ENCODE results near the gene IRF2. TPM values are rescaled to one million over a fixed set of nuclear protein-coding genes. Genes with fewer than 3 reads are reported as not detected.

Gene IRF2
- total RNA-seq, 3 donors from 2014 or later = 39.3 to 59.8 (median 53.5) TPM

DNA sequence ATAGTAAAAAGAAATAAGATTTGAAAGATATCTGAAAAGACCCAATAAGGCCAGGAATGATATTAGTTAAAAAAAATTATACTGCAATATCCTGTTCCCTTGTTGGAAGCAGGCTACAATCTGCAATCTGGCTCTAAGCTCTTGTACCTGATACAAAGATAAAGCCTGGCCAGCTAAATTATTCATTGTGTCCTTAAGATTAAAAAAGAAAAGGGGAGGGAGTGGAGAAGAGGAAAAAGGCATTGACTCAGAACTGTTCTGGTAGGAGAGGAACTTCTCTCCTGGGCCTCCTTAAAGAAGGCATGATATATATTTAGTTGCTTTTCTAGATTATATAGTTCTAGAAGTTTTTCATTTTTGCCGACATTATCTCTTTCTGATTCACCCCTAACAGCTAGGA lies 46.7 kb downstream of the IRF2 start:
- Histone ChIP-seq H3K4me3 (no peak overlapping the region), H3K4me1 (ENCODE audit: low read depth) (peaks cover 10% of the 10 kb centered on the region), H3K36me3 (ENCODE audit: low read depth) (no peaks in the 10 kb centered on the region), H3K9me3 (no peaks in the 10 kb centered on the region)
- intact Hi-C loops (cut with DNase I, micrococcal nuclease) = no loop called here
- DNase-seq (no peak), ATAC-seq (peak; percentile 39)
- TF ChIP-seq, protein P1, sequence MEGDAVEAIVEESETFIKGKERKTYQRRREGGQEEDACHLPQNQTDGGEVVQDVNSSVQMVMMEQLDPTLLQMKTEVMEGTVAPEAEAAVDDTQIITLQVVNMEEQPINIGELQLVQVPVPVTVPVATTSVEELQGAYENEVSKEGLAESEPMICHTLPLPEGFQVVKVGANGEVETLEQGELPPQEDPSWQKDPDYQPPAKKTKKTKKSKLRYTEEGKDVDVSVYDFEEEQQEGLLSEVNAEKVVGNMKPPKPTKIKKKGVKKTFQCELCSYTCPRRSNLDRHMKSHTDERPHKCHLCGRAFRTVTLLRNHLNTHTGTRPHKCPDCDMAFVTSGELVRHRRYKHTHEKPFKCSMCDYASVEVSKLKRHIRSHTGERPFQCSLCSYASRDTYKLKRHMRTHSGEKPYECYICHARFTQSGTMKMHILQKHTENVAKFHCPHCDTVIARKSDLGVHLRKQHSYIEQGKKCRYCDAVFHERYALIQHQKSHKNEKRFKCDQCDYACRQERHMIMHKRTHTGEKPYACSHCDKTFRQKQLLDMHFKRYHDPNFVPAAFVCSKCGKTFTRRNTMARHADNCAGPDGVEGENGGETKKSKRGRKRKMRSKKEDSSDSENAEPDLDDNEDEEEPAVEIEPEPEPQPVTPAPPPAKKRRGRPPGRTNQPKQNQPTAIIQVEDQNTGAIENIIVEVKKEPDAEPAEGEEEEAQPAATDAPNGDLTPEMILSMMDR (IDR thresholded peaks at IDR 0.05) = no peak

DNA sequence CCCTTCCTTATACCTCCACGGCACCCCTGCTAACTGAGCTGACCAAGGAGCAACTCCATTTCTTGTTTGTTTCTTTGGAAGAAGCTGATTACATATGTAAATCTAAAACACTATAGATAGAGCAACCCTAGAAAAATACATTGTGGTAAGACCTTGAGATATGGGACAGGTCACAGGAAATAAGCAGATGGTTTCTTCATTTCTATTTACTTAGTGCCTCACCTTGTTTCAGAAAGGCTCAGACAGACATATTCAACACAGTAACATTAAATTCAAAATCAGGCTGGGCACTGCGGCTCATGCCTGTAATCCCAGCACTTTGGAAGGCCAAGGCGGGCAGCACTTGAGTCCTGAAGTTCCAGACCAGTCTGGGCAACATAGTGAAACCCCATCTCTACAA lies 47.3 kb downstream of the IRF2 start:
- DNase-seq = no peak
- Histone ChIP-seq H3K9me3 (no peaks in the 10 kb centered on the region), H3K4me3 (no peak overlapping the region), H3K4me1 (ENCODE audit: low read depth) (peaks cover 10% of the 10 kb centered on the region), H3K36me3 (ENCODE audit: low read depth) (no peaks in the 10 kb centered on the region)
- ATAC-seq = peak; percentile 85
- intact Hi-C loops (cut with DNase I, micrococcal nuclease) = no loop called here
- TF ChIP-seq, protein P1 (IDR thresholded peaks at IDR 0.05) = no peak

DNA sequence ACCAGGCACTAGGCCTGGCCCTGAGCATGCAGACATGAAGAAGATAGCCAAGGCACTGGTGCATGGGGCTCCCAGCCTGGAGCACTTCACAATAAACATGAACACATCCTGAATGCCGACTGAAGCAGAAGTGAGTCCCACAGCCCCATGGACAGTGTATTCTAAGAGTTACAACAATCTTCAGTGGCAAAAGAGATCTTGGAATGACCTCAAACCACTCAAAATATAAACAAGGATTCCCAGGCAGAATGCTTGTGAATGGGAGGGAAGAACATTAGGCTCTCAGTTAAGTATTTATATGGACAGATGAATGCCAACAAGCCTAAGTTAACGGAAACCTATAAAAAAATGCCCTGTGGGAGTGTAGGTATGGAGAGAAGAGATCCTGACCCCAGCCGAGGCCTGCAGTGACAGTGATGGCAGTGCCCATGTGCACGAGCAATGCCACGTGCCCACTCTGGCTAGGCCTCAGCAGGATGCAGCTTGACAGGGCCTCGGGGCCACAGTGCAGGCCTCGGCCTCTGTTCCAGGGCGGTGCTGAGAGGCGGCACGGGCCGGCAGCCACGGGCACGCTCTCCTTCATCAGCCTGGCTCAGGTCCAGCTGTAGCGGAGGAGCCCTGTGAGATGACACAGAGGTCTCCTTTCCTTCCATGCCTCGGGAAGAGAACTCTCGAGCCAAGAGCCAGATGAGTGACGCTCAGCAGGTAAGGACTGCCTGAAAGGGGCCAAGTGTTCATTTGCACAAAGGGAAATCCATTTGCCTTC lies 49.2 kb downstream of the IRF2 start:
- peaks cover 12% of the 10 kb centered on the region for H3K4me1 ChIP-seq (ENCODE audit: low read depth)
- no peaks in the 10 kb centered on the region for H3K36me3 ChIP-seq (ENCODE audit: low read depth)
- H3K9me3 ChIP-seq = no peaks in the 10 kb centered on the region
- no peak for DNase-seq
- no peak overlapping the region for H3K4me3 ChIP-seq
- intact Hi-C loops (cut with DNase I, micrococcal nuclease) = no loop called here
- TF ChIP-seq, protein P1 (IDR thresholded peaks at IDR 0.05) = no peak
- ATAC-seq = no peak

DNA sequence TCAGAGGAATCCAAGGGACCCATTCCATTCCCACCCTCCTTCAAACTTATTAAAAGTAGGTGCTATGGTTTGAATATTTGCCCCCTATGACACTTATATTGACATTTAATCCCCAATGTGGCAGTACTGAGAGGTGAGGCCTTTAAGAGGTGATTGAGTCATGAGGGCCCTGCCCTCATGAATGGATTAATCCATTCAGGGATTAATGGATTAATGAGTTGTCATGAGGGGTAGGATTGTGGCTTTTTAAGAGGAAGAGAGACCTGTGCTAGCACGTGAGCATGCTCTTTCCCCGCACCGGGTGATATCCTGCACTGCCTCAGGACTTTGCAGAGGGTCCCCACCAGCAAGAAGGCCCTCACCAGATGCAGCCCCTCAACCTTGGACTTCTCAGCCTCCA lies 50.1 kb downstream of the IRF2 start:
- Histone ChIP-seq H3K4me1 (ENCODE audit: low read depth) (peaks cover 16% of the 10 kb centered on the region), H3K4me3 (no peak overlapping the region), H3K9me3 (no peaks in the 10 kb centered on the region), H3K36me3 (ENCODE audit: low read depth) (no peaks in the 10 kb centered on the region)
- intact Hi-C loops (cut with DNase I, micrococcal nuclease) = no loop called here
- no peak for ATAC-seq
- TF ChIP-seq, protein P1 (IDR thresholded peaks at IDR 0.05) = no peak
- DNase-seq = no peak

DNA sequence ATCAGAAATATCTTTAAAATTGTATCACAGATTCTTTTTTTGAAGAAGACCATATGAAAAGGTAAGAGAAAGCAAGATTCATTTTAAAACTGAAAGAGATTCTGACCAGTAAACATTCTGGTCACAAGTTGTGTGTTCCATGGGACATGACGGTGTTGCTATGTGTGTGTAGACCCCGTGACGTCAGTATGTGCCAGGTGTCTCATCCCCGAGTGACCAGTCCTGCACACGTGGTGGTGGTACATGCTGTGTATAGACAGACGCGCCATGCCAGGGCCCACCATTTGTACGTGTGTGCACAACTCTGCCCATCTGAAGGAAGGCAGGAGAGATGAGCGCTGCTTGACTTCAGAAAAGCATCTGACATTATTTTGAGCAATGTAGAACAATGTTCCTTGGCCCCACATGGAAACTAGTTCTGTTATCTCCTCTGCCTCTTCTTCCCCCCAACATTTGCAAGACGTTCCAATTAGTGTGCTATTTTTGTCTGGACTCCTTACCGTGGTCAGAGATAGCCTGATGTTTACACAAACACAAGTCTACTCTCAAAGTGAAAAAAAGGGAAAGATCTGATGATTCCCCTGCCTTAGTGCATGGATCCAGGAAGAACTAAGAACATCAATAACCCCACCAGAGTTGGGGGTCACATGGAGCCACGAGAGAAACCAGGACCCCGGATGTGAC lies 51.2 kb downstream of the IRF2 start:
- intact Hi-C loops (cut with DNase I, micrococcal nuclease) = no loop called here
- DNase-seq (no peak), ATAC-seq (no peak)
- H3K36me3 ChIP-seq (ENCODE audit: low read depth) = no peaks in the 10 kb centered on the region
- peaks cover 16% of the 10 kb centered on the region for H3K4me1 ChIP-seq (ENCODE audit: low read depth)
- no peaks in the 10 kb centered on the region for H3K9me3 ChIP-seq
- no peak overlapping the region for H3K4me3 ChIP-seq
- TF ChIP-seq, protein P1 (IDR thresholded peaks at IDR 0.05) = no peak
